NOMO-1 treated with DMSO at 0.1 percent for 48 hours (cell line): ENCODE results near the gene MELTF.

Experiments
- DNase-seq: peaks from one replicate; lab custom pipeline; 2025; ENCODE audit not compliant: unreplicated experiment; lab: John Stamatoyannopoulos, UW

The MELTF gene

GRCh38 chr3:197010556-197011351 lies 18.9 kb downstream of the MELTF start:
- DNase-seq = no peak

GRCh38 chr3:197009532-197010019 lies 20.0 kb downstream of the MELTF start:
- no peak for DNase-seq

GRCh38 chr3:197008436-197009209 lies 21.0 kb downstream of the MELTF start:
- no peak for DNase-seq

- DNase-seq = no peak
Measured at GRCh38 chr3:197007953-197008352, 21.7 kb downstream of the MELTF start.

GRCh38 chr3:197007296-197007940 lies 22.2 kb downstream of the MELTF start:
- DNase-seq = no peak

- DNase-seq = no peak
Measured at GRCh38 chr3:197006860-197007259, 22.8 kb downstream of the MELTF start.

GRCh38 chr3:197006446-197006845 lies 23.2 kb downstream of the MELTF start:
- DNase-seq = no peak

- DNase-seq = peak; percentile 58
Measured at GRCh38 chr3:197003461-197004385, 25.9 kb downstream of the MELTF start.

- peak; percentile 78 for DNase-seq
Measured at GRCh38 chr3:197002701-197003454, 26.7 kb downstream of the MELTF start.

- DNase-seq = peak; percentile 9
Measured at GRCh38 chr3:197001972-197002700, 27.5 kb downstream of the MELTF start.

GRCh38 chr3:197001106-197001971 lies 28.3 kb downstream of the MELTF start:
- DNase-seq = peak; percentile 13

GRCh38 chr3:197000211-197000610 lies 29.4 kb downstream of the MELTF start:
- peak; percentile 34 for DNase-seq

- no peak for DNase-seq
Measured at GRCh38 chr3:196998966-196999760, 30.5 kb downstream of the MELTF start.

GRCh38 chr3:196997311-196997710 lies 32.3 kb downstream of the MELTF start:
- DNase-seq = no peak

GRCh38 chr3:196996454-196997265 lies 33.0 kb downstream of the MELTF start:
- no peak for DNase-seq

- no peak for DNase-seq
Measured at GRCh38 chr3:196995646-196996355, 33.8 kb downstream of the MELTF start.
